Body of pancreas (tissue), 4 donors: ENCODE data around the gene DCBLD1.

Source experiments
- CTCF ChIP-seq, 7 experiments: fragments of 450-650 bp in 4 of 7; fragments of 200-600 bp in 3 of 7; sonication (generic) in 3 of 7; IDR thresholded peaks; one replicate each; pipeline ENCODE4 v1.5.1; 2016 to 2019; ENCODE audit warnings: antibody characterized with exemption in 7 of 7
- POLR2A ChIP-seq, 3 donors: fragments of 450-650 bp; IDR thresholded peaks; one replicate each; pipeline ENCODE4 v1.6.1; 2016; ENCODE audit warnings: antibody characterized with exemption in 3 of 3, mild to moderate bottlenecking in 2 of 3

GRCh38 chr6:117440706-117441525, 41.6 kb upstream of the DCBLD1 start:
- no peak for TF ChIP-seq CTCF (IDR thresholded peaks at IDR 0.05)
- no peak for TF ChIP-seq POLR2A (IDR thresholded peaks at IDR 0.05)
